GM10847 (cell line): Measurements from ENCODE around the gene RPS6KB2.

Experiments used
- POLR2A ChIP-seq: IDR thresholded peaks from 2 replicates; pipeline ENCODE4 v1.6.1; 2011; ENCODE audit not compliant: insufficient read length; ENCODE audit errors: extremely low read depth

The RPS6KB2 gene

GRCh38 chr11:67393990-67394389, 34.3 kb upstream of the RPS6KB2 start:
- no peak for TF ChIP-seq POLR2A

DNA sequence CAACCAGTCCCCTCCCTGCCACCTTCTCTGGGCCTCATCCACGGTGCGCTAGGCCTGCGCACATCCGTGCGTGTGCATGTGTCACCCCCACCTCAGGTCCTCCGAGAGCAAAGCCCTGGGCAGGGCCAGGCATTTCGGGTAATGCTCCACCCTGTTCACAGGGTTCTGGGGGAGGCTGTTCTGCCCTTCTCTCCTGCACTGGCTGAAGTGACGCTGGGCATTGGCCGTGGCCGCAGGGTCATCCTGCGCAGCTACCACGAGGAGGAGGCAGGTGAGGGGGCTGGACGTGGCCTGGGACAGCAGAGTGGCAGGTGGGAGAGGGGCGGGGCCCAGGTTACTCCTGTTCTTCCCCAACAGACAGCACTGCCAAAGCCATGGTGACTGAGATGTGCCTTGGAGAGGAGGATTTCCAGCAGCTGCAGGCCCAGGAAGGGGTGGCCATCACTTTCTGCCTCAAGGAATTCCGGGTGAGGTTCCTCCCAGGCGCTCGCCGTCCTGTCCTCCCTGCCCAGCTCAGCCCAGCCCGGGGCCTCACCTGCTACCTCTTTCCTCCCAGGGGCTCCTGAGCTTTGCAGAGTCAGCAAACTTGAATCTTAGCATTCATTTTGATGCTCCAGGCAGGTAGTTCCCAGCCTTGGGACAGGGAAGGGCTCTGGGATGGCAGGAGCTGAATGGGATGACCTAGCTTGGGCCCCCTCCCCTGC, 32.6 kb upstream of the RPS6KB2 start:
- no peak for TF ChIP-seq POLR2A

DNA sequence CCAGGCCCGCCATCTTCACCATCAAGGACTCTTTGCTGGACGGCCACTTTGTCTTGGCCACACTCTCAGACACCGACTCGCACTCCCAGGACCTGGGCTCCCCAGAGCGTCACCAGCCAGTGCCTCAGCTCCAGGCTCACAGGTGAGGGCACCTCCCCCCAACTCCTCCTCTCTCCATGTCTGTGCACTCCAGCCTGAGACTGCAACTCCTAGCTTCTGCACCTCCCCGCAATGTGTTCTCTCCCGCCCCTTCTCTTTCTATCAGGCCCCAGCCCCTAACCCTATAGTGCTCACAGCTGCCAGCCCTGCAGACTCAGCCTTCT, 32.1 kb upstream of the RPS6KB2 start:
- no peak for TF ChIP-seq POLR2A

- no peak for TF ChIP-seq POLR2A
These were observed 31.5 kb upstream of the RPS6KB2 start for GRCh38 chr11:67396587-67397389.

DNA sequence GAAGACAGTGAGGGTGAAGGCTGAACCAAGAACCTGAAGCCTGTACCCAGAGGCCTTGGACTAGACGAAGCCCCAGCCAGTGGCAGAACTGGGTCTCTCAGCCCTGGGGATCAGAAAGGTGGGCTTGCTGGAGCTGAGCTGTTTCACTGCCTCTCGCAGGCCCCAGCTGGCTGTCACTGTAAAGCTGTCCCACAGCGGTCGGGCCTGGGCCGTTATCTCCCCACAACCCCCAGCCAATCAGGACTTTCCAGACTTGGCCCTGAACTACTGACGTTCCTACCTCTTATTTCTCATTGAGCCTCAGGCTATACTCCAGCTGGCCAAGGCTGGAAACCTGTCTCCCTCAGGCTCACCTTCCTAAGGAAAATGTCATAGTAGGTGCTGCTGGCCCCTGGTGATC, 30.8 kb upstream of the RPS6KB2 start:
- no peak for TF ChIP-seq POLR2A

DNA sequence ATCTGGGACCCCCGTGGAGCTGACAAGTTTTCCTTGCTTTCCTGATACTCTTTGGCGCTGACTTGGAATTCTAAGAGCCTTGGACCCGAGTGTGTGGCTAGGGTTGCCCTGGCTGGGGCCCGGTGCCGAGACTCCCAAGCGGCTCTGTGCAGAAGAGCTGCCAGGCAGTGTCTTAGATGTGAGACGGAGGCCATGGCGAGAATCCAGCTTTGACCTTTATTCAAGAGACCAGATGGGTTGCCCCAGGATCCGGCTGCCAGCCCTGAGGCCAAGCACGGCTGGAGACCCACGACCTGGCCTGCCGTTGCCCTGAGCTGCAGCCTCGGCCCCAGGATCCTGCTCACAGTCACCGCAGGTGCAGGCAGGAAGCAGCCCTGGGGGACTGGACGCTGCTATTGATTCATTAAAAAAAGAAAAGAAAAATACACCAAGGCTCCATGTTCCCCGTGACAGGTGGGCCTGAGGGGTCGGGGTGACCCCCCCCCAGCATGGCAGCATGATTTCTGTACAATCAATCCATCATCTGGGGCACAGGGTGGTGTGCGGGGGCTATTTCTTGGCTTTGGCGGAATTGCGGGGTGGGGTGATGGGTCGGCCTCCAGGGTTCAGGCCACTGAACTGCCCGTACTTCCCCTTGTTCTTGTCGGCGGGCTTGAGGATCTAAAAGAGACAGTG, 30.2 kb upstream of the RPS6KB2 start:
- TF ChIP-seq POLR2A, result no peak

GRCh38 chr11:67398661-67399563, 29.4 kb upstream of the RPS6KB2 start:
- no peak for TF ChIP-seq POLR2A

DNA sequence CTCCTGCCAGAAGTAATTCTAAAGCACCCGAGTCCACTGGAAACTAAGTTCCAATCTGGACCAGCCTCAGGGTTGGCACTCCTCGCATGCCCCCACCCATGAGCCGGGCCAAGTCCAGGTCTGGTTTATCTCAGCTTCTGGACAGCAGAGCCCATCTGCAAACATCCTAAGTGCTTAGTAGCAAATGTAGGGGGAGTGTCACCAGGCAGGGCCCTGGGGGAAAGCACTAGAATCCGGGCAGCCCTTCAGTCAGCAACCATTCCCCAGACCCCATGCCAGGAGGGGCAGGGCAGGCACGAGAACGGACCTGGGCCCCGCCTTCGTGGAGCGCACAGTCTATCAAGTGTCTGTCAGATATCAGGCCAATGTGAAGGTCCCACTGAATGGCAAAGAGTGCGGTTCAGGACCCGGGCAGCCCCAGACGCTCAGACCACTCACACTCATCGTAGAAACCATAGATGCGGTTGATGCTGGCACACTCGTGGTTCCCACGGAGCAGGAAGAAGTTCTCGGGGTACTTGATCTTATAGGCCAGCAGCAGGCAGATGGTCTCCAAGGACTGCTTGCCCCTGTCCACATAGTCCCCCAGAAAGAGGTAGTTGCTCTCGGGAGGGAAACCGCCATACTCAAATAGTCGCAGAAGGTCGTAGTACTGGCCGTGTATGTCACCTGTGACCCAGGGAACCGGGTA, 27.9 kb upstream of the RPS6KB2 start:
- no peak for TF ChIP-seq POLR2A

DNA sequence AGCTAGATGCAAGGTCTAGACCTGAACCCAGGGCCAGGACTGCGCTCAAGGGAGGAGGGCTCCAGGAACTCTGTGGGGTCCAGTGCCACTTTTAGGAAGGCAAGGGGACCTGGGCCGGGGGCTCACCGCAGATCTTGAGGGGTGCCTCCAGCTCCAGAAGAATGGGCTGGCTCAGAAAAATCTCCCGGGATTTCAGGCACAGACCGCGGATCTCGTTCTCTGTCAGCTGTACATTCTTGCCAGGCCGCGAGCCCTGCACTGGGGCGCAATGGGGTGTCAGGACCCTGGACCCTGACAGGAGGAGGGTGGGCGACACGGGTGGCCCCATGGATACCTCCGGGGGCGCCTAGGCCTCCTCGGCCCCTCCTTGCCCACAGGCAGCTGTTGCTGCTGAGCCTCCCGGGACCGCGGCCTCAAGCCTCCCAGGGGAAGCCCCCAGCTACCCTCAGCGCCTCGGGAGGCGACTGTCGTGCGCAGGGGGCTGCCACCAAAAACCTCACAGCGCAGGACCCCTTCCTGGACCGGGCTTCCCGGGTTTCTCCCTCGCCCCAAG, 27.3 kb upstream of the RPS6KB2 start:
- no peak for TF ChIP-seq POLR2A

DNA sequence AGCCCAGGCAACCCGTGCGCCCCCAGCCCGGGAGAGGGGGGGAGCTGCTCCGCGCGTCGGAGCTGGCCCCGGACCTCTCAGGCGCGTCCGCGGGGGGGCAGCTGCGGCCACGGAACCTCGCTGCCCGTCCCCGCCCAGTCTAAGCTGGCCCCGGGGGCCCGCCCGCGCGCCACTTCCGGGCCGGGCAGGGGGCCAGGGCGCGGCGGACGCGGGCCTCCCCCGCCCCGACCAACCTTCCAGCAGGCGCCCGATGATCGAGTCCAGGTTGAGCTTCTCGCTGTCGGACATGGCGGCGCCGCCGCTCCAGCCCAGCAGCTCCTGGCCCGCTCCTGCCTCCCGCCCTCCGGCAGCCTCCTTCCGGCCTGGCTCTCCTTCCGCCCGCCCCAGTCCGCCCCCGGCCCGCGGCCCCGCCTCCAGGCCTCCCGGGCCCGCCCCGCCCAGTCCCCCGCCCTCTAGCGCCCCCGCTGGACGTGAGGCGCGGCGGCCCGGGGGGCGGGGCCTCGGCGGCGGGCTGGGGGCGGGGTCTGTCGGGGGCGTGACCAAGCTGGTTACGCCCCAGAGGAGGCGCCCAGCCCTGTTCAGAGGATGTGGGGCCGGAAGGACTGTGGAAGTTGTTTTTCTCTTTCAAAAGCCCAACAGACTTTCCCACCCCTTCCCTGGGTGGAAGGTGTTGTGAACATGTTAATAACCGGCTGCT, 26.7 kb upstream of the RPS6KB2 start, which contains the start of gene PPP1CA:
Gene PPP1CA, minus strand, starts transcription at position 364 of the 697 bp plus-strand sequence. Its CDS starts 76 bp downstream, at position 288.
- peak; percentile 84 for TF ChIP-seq POLR2A

GRCh38 chr11:67404515-67405195, 23.6 kb upstream of the RPS6KB2 start:
- no peak for TF ChIP-seq POLR2A

DNA sequence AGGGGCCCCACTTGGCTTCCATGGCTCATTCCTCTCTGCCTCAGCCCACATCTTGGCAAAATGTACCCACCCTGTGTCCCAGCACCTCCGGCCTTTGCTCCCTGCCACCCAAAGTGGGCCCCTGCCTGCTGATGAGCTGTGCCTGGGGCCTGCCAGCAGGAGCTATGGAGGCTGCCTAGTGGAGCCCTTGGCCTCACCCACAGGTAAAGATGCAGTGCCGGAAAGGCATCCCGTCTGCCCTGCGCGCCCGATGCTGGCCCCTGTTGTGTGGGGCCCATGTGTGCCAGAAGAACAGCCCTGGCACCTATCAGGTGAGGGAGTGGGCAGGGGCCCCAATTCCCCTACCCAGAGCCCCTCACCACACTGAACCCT, 23.1 kb upstream of the RPS6KB2 start:
- no peak for TF ChIP-seq POLR2A
